MM.1S (cell line): ENCODE measurements around the gene PWP2.

ENCODE experiments used
- EZH2 ChIP-seq: fragments of 300-600 bp; sonication (generic); optimal IDR thresholded peaks from 2 replicates; pipeline ENCODE3; 2017; ENCODE audit warnings: low read depth, mild to moderate bottlenecking, antibody characterized with exemption, low read length, mixed read lengths
- EZH2phosphoT487 ChIP-seq: fragments of 300-600 bp; sonication (generic); IDR thresholded peaks from 2 replicates; pipeline ENCODE4 v1.6.1; 2018; ENCODE audit warnings: antibody characterized with exemption, low read length
- TF ChIP-seq, protein P1 (sequence below): fragments of 300-600 bp; sonication (generic); IDR thresholded peaks from 2 replicates; pipeline ENCODE4 v1.5.1; 2016; ENCODE audit warnings: antibody characterized with exemption, low read length, mixed read lengths

- TF ChIP-seq, protein P1, sequence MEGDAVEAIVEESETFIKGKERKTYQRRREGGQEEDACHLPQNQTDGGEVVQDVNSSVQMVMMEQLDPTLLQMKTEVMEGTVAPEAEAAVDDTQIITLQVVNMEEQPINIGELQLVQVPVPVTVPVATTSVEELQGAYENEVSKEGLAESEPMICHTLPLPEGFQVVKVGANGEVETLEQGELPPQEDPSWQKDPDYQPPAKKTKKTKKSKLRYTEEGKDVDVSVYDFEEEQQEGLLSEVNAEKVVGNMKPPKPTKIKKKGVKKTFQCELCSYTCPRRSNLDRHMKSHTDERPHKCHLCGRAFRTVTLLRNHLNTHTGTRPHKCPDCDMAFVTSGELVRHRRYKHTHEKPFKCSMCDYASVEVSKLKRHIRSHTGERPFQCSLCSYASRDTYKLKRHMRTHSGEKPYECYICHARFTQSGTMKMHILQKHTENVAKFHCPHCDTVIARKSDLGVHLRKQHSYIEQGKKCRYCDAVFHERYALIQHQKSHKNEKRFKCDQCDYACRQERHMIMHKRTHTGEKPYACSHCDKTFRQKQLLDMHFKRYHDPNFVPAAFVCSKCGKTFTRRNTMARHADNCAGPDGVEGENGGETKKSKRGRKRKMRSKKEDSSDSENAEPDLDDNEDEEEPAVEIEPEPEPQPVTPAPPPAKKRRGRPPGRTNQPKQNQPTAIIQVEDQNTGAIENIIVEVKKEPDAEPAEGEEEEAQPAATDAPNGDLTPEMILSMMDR: no peak
- TF ChIP-seq EZH2: no peak
- no peak for TF ChIP-seq EZH2phosphoT487
These were observed 18.8 kb upstream of the PWP2 start for GRCh38 chr21:44088401-44088780.
